RPMI7951 (cell line): ENCODE data around the gene FRK. TPM values are rescaled to one million over a fixed set of nuclear protein-coding genes. Genes with fewer than 3 reads are reported as not detected.
"Not testable (repeated sequence)": the region's sequence is repeated elsewhere in the genome, so short reads cannot be mapped to it uniquely, and the experiment has no call there.

Source experiments
- DNase-seq: peaks from one replicate; pipeline ENCODE4 v3.0.0-alpha.2; 2012; ENCODE audit warnings: low read depth
- total RNA-seq: library from RNA; depleted of rRNA; stranded (reverse); fragments of >200 nt; shearing (Covaris generic); gene quantifications from 2 replicates; pipeline ENCODE4 v1.2.3, GENCODE V29; 2014

Gene FRK
- total RNA-seq, 1 experiment from 2014 or later, result 1.8 TPM

- no peak for DNase-seq
Measured at GRCh38 chr6:116074732-116075390, 14.2 kb upstream of the FRK start.

DNA sequence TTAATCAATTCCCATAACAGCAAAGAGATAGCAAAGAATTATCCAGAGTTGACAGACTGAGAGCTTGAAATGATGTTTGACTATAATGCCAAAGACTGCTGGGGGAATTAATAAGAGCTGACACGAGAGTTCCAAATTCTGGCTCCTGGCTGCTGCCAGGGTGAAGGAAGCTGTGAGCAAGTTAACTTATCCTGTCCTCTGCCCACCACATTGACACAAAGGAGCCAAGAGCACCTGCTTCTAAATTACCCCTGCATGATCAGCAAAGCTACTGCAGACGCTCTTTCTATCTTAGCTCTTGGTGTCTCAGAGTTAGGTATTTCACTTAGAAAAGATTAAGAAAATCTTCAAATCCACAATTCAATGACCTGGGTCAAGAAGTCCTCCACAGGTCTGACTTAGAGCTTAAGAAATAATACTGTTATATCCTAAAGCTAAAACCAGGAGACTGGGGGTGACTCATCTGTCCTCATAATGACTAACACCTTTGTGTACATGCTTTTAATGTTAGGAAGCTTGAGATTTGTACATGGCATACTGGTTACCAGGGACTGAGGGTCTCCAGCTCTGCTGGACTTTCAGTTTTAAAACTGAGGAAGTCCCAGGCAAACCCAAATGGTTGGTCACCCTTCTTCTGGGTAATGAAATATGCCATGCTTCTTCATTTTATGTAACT lies 13.2 kb upstream of the FRK start:
- DNase-seq, result peak; percentile 79

- no peak for DNase-seq
Measured at GRCh38 chr6:116072368-116072767, 11.7 kb upstream of the FRK start.

DNA sequence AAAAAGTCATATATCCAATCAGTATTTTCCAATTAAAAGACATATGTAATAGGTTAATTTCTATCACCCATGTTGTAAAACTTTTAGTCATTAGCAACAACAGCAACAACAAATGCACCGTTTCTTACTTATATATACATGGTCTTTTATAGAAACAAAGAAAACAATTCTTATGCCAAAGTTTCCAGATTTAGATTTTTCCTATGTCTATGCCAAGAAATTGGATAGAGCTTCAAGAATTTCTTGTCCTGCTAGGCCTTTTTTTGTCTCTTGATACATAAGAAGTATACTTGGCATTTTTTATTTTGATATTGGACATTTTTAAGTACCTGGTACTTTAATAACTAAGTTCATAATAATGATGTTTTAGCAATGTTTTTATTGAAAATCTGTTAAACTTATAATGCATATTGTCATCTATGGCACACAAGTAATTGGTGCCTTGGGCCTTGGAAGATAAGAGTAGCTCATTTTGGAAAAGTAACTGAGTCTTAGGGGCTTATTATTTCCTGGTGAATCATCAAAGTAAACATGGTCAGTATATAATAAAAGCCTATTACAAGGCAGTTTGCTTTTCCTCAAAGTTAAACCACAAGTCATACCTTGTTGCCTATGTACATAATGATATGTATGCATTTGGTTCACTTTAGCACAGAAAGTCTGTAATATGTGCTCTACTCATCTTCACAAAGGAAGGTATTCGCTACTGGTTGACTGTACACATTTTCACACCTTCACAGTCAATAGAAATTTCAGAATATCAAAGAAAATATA lies 10.1 kb upstream of the FRK start:
- no peak for DNase-seq

DNA sequence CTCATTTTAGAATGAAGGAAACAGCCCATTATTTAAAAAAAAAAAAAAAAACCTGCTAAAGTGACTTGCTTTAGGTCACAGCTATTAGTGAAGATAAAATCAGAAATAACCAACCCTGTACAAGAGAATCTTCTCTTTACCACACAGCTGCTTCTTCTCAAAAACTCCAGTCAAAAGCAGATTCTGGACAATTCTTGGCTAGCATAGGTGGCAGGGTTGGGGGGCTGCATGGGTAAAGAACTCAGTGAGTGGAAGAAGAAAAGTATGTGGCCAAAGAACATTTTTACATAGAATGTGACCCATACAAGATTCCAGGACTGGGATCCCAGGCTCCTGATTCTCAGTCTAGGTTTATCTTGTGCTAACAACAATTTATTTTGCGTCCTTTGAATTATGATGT lies 9.4 kb upstream of the FRK start:
- DNase-seq, result no peak

DNA sequence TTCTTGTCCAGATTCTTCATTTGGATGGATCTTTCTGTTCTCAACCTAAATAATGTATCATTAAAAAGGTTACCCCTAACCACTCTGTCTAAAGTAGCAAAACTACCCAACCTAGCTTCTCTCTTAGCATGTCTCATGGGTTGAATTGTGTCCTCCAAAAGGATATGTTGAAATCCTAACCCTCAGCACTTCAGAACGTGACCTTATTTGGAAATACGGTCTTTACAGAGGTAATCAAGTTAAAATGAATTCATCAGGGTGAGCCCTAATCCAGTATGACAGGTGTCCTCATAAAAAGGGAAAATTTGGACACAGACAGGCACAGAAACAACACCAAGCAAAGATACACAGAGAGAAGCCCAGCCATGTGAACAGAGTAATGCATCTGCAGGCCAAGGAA lies 6.1 kb upstream of the FRK start:
- DNase-seq, result no peak

DNA sequence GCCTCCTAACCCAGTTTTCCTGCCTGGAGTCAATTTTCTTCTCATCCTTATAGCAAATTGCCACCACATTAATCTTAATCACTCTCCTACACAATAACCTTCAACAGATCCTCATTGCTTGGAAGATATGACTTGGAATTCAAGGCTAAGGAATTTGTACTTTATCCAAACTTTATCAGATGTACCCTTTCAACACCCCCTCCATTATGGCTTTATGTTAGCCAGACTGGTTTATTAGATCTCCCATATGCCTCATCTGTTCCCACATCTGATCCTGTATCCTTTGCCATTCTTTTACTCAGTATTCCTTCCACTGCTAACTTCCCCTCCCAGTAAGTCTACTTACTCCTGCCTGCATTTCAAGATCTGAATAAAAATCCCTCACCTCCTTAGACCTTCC lies 4.0 kb upstream of the FRK start:
- no peak for DNase-seq

DNA sequence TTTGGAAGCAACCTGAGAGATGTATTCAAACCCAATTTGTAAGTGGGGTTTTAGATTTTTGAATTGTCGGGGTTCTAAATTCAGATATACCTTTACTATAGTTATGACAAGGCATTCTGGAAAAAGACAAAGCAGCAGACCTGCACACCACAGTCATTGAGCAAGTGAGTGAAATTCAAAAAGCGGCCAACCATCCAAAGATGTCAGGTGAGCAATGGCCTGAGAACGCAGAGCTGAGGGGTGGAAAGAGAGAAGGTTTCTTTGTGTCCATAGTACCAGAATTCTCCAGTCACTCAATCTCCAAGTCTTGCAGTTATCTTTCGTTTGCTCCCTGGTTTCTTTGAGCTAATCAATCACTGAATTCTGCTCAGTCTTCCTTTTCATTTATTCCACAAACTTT lies 1.8 kb upstream of the FRK start:
- DNase-seq, result no peak

GRCh38 chr6:116059713-116060571 lies 749 bp downstream of the FRK start:
- peak; percentile 41 for DNase-seq

DNA sequence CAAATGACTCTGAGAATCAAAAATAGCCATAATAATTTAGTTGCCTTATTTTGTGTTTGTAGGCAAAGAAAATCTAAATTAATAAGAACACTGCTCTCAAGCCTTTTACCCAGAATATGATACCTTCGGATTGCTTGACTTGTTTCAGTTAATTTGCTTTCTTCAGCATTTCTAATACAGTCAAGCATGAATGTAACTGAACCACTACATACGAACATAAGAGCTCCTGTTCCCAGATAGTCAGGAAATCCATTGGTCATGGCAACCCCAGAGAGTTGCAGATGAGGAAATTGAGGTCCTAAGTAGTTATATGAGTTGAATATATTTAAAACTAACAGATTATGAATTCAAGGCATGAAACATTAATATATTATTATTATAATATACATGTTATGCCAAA lies 2.9 kb downstream of the FRK start:
- no peak for DNase-seq

DNA sequence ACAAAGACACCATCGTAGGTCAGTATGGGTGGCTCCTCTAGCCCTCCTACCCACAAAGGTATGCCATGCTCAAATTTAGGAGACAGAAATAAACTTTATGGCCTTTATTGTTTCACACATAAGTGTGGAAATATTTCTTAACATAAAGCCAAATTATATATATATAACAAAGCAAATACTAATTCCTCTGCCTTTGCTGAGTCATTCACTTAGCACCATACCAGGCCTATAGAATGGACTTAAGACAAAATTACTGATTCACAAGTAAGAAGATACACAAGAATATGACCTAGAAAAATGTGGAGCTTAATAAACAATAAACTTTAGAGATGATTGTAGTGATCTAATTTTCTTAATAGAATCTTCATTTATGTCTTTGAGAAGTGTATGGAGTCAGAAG lies 5.2 kb downstream of the FRK start:
- no peak for DNase-seq

DNA sequence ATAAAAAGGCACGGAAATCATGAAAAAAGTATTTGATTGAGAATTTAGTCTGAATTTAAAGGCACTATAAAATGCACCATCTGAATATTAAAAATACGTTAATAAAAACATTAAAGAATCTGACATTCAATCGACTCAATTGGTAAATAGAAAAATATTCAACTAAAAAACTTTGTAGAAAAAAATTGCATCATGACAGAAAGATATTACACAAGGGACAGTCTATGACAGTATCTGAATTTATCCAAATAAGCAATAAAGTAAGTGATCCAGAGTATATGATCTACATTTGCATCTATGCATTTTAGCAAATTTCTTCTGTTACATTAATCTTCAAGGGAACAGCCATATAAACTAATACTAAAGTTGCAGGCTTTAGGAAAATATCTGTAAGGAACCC lies 9.4 kb downstream of the FRK start:
- no peak for DNase-seq

DNA sequence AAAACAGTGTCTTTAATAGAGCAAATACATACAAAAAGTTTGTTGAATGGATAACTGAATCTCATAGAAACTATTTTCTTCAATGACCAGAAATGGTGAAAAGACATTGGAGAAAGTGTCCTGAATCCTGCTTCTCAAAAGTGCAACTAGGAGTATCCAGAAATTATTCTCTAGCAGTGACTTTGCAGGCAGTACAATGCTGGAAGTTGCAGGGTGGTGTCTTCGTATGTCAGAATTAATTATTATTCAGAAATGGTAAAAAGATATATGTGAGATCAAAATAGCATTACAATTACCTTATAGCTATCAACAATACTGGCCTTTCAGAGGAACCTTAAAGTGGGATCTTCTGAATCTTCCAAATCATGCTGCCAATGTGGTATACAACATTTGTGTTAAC lies 10.0 kb downstream of the FRK start:
- no peak for DNase-seq

GRCh38 chr6:116049321-116049720 lies 11.4 kb downstream of the FRK start:
- DNase-seq, result no peak

DNA sequence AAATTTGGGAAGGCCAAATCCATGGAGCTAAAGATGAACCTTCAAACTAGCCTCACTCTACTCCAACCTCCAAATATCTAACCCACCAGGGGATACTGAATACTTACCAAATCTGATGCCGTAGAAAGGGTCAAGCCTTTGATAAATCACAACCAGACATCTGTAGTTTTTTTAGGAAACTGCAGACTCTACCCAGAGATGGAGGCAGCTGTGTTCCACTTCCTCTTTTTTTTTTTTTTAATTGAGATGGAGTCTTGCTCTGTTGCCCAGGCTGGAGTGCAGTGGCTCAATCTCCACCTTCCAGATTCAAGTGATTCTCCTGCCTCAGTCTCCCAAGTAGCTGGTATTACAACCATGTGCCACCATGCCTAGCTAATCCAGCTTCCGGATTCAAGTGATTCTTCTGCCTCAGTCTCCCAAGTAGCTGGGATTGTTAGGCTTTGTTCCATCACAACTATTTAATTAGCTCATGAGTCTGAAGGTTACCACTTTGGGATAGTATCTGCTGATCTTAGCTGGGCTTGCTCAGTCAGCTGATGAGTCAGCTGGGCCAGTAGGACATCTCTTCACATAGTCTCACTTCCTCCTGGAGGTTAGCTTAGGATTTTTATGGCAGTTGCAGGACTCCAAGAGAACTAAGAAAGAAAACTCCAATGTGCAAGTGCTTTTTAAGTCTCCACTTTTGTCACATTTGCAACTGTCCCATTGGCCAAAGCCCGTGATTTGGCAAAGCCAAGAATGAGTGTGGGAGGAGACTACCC lies 13.3 kb downstream of the FRK start:
- peak; percentile 52 for DNase-seq

GRCh38 chr6:116046737-116047136 lies 14.0 kb downstream of the FRK start:
- DNase-seq, result no peak

DNA sequence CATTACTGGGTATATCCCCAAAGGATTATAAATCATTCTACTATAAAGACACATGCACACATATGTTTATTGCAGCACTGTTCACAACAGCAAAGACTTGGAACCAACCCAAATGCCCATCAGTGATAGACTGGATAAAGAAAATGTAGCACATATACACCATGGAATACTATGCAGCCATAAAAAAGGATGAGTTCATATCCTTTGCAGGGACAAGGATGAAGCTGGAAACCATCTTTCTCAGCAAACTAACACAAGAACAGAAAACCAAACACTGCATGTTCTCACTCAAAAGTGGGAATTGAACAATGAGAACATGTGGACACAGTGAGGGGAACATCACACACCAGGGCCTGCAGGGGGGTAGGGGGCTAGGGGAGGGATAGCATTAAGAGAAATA lies 14.4 kb downstream of the FRK start:
- DNase-seq, result not testable (repeated sequence)

- no peak for DNase-seq
Measured at GRCh38 chr6:116041934-116042333, 18.8 kb downstream of the FRK start.

DNA sequence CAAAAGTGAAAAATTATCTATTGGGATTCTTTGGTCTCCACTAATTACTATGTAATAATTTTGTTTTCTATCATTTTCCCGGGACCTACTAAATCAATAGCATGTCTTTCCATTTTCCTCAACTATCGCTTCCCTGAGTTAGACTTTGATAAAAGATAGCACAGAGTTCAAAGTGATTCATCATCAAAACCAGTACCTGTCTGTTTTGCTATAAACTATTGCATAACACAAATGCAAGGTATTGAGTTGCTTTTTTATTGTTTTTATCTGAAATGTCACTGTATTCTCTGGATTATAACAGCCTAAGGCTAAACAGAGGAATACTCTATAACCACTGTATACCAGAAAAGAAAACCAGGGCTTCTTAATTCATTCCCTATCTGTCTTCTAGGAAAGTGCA lies 19.7 kb downstream of the FRK start:
- no peak for DNase-seq

DNA sequence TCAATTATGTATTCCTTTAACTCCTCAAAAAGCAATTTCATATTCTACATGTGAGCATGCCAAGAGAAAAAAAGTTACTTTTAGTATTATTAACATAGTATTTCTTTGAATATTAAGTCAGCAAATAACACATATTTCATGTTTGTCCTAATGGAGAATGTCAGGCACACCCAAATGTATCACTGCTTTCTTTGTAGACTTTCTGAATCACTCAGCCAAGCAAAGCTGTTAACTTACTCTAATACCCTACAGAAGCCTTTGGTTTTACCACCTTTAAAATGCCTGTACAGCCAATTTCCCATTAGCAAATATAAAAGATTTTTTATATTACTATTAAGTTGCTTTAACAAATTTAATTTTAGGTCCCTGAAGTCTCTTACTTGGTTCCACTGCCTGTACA lies 23.8 kb downstream of the FRK start:
- DNase-seq, result no peak

- no peak for DNase-seq
Measured at GRCh38 chr6:116036075-116036773, 24.5 kb downstream of the FRK start.
